Right lobe of liver (tissue), 6 donors: ENCODE data around the gene JUNB. TPM values are rescaled to one million over a fixed set of nuclear protein-coding genes. Genes with fewer than 3 reads are reported as not detected.

Experiments
- ATAC-seq, 4 donors: fragments of 200-7000 bp; cut with Tn5 transposase; one replicate each; pipeline ENCODE4 v1.9.1; 2020; ENCODE audit warnings: mild to moderate bottlenecking in 4 of 4, moderate library complexity in 4 of 4
- DNase-seq, 3 donors: peaks; one replicate each; pipeline ENCODE4 v3.0.0-alpha.2; 2020
- H3K27ac ChIP-seq, 3 donors: fragments of 200-600 bp; one replicate each; pipeline ENCODE4 v1.8.0; 2022
- H3K27me3 ChIP-seq, 2 donors: fragments of 200-600 bp; one replicate each; pipeline ENCODE4 v1.8.0; 2022
- H3K36me3 ChIP-seq, 4 donors: fragments of 200-600 bp; sonication (generic) in 1 of 4; one replicate each; pipeline versions ENCODE4 v1.5.1 to v1.8.0; 2017 to 2022; ENCODE audit warnings: control low read depth in 1 of 4
- H3K4me1 ChIP-seq, 4 donors: fragments of 200-600 bp; sonication (generic) in 1 of 4; one replicate each; pipeline versions ENCODE4 v1.5.1 to v1.8.0; 2017 to 2022; ENCODE audit warnings: control low read depth in 1 of 4
- H3K4me3 ChIP-seq, 3 donors: fragments of 200-600 bp; one replicate each; pipeline ENCODE4 v1.8.0; 2022
- H3K9me3 ChIP-seq, 4 donors: fragments of 200-600 bp; sonication (generic) in 1 of 4; one replicate each; pipeline versions ENCODE4 v1.5.1 to v1.8.0; 2017 to 2022; ENCODE audit warnings: control low read depth in 1 of 4
- CTCF ChIP-seq, 4 donors: fragments of 200-600 bp in 3 of 4; fragments of 450-650 bp in 1 of 4; IDR thresholded peaks; one replicate each; pipeline versions ENCODE4 v1.5.1 to v1.8.0; 2016 to 2022; ENCODE audit warnings: antibody characterized with exemption in 4 of 4, mild to moderate bottlenecking in 2 of 4
- POLR2A ChIP-seq: fragments of 450-650 bp; IDR thresholded peaks from one replicate; pipeline ENCODE4 v1.6.1; 2017; ENCODE audit warnings: antibody characterized with exemption, mild to moderate bottlenecking
- WGBS: methylation state at CpG from one replicate; pipeline ENCODE4 v1.1.6; 2018; ENCODE audit warnings: low coverage, low lambda C conversion rate; ENCODE audit not compliant: insufficient coverage; ENCODE audit errors: missing lambda C conversion rate; 5-methylcytosine and 5-hydroxymethylcytosine counted together
- intact Hi-C, 2 donors: fragments of 100-400 bp; cut with DNase I; formaldehyde crosslinking; loops; one replicate each; pipeline versions ENCODE4 v1.11.2 to v1.14.1; 2022
- total RNA-seq, 6 experiments: library from RNA; depleted of rRNA in 2 of 6; stranded (reverse); fragments of >200 nt in 2 of 6; fragmentation: NEBNext Ultra II Directional in 3 of 6; extraction: Animal tissue kit (Norgen Biotek cat#: 25700) in 3 of 6; gene quantifications; one replicate each; pipeline versions ENCODE4 v1.1.0 to v1.2.4, GENCODE V29; 2016 to 2023
- donor health status: DM: no; HTN: yes; CAD: no.
- donor health status: DM: no; HTN: no; CAD: no.
- donor health status: DM: no; HTN: no; CAD: no.
- donor health status: DM: no; HTN: yes; CAD: no.
- donor health status: DM: no; HTN: yes; CAD: no.

The JUNB gene
- total RNA-seq, 6 experiments from 2014 or later = 10.2 to 378 (median 66.0) TPM

GRCh38 chr19:12769689-12770088 lies 21.6 kb upstream of the JUNB start:
- 60% methylated on average over 4 of the region's 37 CpGs for WGBS
- Histone ChIP-seq H3K9me3 (no peaks in the 10 kb centered on the region), H3K36me3 (no peaks in the 10 kb centered on the region), H3K27me3 (no peaks in the 10 kb centered on the region), H3K4me3 (no peak overlapping the region), H3K27ac (no peak overlapping the region), H3K4me1 (no peaks in the 10 kb centered on the region)
- no peak for ATAC-seq
- no peak for DNase-seq
- TF ChIP-seq POLR2A (no peak), CTCF (IDR thresholded peaks at IDR 0.05) (no peak)
- intact Hi-C loops = loop anchor here in 1 of 2 donors (10.0 kb wide), 2 partner anchors 45 to 75 kb away; partner anchors contain the start of gene TNPO2

- WGBS = no CpG with 5 or more reads among the region's 13 CpGs
- H3K4me3 ChIP-seq = no peak overlapping the region
These were observed 20.4 kb upstream of the JUNB start for GRCh38 chr19:12770922-12771321.

GRCh38 chr19:12772323-12772722 lies 19.0 kb upstream of the JUNB start:
- H3K36me3 ChIP-seq = no peaks in the 10 kb centered on the region
- DNase-seq (no peak), ATAC-seq (no peak)
- WGBS = 57% methylated on average over 4 of the region's 4 CpGs
- no peaks in the 10 kb centered on the region for H3K4me1 ChIP-seq
- H3K27me3 ChIP-seq = no peaks in the 10 kb centered on the region
- H3K27ac ChIP-seq = no peak overlapping the region
- no peak for TF ChIP-seq CTCF (IDR thresholded peaks at IDR 0.05)
- no peak for TF ChIP-seq POLR2A
- intact Hi-C loops = loop anchor here in 1 of 2 donors (10.0 kb wide), 1 partner anchor 48 kb away; the partner anchor contains the start of gene TNPO2
- no peak overlapping the region for H3K4me3 ChIP-seq
- no peaks in the 10 kb centered on the region for H3K9me3 ChIP-seq

More at GRCh38 chr19:12770922-12771321, 20.4 kb upstream of the JUNB start:
- intact Hi-C loops = loop anchor here in 1 of 2 donors (10.0 kb wide), 1 partner anchor 46 kb away; the partner anchor contains the start of gene TNPO2
- H3K27me3 ChIP-seq = no peaks in the 10 kb centered on the region
- no peaks in the 10 kb centered on the region for H3K9me3 ChIP-seq
- ATAC-seq (no peak), DNase-seq (no peak)
- TF ChIP-seq CTCF (IDR thresholded peaks at IDR 0.05) (no peak), POLR2A (no peak)
- H3K36me3 ChIP-seq = no peaks in the 10 kb centered on the region
- no peak overlapping the region for H3K27ac ChIP-seq
- no peaks in the 10 kb centered on the region for H3K4me1 ChIP-seq

- DNase-seq (no peak), ATAC-seq (no peak)
- TF ChIP-seq POLR2A (no peak), CTCF (IDR thresholded peaks at IDR 0.05) (peak in 2 of 4 donors; percentile 23 to 24)
- Histone ChIP-seq H3K36me3 (no peaks in the 10 kb centered on the region), H3K4me3 (no peak overlapping the region), H3K9me3 (no peaks in the 10 kb centered on the region), H3K27me3 (no peaks in the 10 kb centered on the region), H3K4me1 (peaks cover 0 to under 1% (median under 1%) of the 10 kb centered on the region in 4 donors), H3K27ac (no peak overlapping the region)
- WGBS = 75% methylated on average over 2 of the region's 2 CpGs
- intact Hi-C loops = loop anchor here in 1 of 2 donors (10.0 kb wide), 1 partner anchor 49 kb away; the partner anchor contains the start of gene TNPO2
These were observed 17.7 kb upstream of the JUNB start for GRCh38 chr19:12773571-12773970.
